ENCODE measurements around the gene MYL9.
"Not testable (repeated sequence)": the region's sequence is repeated elsewhere in the genome, so short reads cannot be mapped to it uniquely, and the experiment has no call there.

DNA sequence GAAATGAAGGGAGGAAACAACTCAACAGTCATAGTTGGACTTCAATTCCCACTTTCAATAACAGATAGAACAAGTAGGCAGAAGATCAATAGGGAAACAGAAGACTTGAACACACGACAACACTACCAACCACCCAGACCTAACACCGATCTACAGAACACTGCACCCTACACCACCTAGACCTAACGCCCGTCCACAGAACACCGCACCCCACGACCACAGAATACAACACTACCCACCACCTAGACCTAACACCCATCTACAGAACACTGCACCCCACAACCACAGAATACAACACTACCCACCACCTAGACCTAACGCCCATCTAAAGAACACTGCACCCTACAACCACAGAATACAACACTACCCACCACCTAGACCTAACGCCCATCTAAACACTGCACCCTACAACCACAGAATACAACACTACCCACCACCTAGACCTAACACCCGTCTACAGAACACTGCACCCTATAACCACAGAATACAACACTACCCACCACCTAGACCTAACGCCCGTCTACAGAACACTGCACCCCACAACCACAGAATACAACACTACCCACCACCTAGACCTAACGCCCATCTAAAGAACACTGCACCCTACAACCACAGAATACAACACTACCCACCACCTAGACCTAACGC, 22.9 kb downstream of the MYL9 start:
- TF ChIP-seq, protein P1, sequence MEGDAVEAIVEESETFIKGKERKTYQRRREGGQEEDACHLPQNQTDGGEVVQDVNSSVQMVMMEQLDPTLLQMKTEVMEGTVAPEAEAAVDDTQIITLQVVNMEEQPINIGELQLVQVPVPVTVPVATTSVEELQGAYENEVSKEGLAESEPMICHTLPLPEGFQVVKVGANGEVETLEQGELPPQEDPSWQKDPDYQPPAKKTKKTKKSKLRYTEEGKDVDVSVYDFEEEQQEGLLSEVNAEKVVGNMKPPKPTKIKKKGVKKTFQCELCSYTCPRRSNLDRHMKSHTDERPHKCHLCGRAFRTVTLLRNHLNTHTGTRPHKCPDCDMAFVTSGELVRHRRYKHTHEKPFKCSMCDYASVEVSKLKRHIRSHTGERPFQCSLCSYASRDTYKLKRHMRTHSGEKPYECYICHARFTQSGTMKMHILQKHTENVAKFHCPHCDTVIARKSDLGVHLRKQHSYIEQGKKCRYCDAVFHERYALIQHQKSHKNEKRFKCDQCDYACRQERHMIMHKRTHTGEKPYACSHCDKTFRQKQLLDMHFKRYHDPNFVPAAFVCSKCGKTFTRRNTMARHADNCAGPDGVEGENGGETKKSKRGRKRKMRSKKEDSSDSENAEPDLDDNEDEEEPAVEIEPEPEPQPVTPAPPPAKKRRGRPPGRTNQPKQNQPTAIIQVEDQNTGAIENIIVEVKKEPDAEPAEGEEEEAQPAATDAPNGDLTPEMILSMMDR (IDR thresholded peaks at IDR 0.05), result not testable (repeated sequence)
- TF ChIP-seq EP300 (IDR thresholded peaks at IDR 0.05), result not testable (repeated sequence)
